KBM-7 (cell line): ENCODE results near the gene WDR86.

Experiments used
- DNase-seq: peaks from one replicate; pipeline ENCODE4 v3.0.0-alpha.2; 2015
- in situ Hi-C: fragments of 300-500 bp; cut with MboI; formaldehyde crosslinking; loops from 2 replicates; pipeline ENCODE4 v1.14.3; 2020; ENCODE audit warnings: low sequenced_read_pairs, low pct_unique_long_range_greater_than_20kb, mixed read lengths

WDR86 gene, protein sequence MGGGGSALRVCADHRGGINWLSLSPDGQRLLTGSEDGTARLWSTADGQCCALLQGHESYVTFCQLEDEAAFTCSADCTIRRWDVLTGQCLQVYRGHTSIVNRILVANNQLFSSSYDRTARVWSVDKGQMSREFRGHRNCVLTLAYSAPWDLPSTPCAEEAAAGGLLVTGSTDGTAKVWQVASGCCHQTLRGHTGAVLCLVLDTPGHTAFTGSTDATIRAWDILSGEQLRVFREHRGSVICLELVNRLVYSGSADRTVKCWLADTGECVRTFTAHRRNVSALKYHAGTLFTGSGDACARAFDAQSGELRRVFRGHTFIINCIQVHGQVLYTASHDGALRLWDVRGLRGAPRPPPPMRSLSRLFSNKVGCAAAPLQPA

DNA sequence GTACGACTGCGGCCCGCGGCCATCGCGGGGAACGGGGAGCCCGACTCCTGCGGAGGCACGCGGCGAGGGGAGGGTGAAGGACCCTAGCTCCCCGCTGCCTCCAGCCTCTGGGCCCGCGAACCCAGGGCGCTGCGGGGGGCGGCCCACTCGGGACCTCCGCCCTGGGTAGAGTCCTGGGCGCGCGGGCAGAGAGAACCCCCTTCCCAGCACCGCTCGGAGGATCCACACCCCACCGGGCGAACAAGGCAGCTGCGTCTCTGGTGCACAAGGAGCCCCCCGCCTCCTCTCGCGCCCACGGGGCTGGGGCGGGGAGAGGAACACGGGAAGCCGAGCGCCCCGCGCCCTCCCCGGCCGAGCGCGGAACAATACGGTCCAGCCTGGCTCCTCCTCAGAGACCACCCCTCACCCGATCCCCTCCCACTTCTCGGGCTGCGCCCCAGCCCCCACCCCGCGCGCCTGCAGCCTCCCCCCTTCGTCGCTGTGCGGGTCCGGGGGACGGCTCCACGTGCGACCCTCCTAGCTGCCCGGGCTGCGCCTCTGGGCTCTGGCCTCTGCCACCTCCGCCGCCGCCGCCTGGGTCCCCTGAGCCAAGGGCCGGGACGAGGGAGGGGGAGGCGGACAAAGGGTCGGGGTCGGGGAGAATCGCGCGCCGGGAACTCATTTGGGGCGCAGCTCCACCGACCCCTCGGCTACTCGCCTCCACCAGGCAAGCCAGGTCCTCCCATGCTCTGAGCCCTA is at the start of gene WDR86:
TSS of gene WDR86 (minus strand) at position 372 of the 738 bp plus-strand sequence. CDS start 449 bp downstream, outside the sequence.
- peak; percentile 48 for DNase-seq

DNA sequence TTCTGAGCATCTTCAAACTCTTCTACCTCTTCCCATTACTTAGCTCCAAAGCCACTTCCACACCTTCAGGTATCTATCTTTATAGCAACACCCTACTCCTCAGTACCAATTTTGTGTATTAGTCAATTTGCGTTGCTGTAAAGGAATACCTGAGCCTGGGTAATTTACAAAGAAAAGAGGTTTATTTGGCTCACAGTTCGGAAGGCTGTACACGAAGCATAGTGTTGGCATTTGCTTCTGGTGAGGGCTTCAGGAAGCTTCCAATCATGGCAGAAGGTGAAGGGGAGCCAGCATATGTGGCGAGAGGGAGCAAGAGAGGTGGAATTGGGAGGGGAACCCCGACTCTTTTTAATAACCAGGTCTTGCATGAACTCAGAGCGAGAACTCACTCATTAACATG is 47.7 kb upstream of the WDR86 start:
- no peak for DNase-seq
- in situ Hi-C loops = no loop called here

More for the DNA sequence above, at the start of gene WDR86:
- in situ Hi-C loops = no loop called here

DNA sequence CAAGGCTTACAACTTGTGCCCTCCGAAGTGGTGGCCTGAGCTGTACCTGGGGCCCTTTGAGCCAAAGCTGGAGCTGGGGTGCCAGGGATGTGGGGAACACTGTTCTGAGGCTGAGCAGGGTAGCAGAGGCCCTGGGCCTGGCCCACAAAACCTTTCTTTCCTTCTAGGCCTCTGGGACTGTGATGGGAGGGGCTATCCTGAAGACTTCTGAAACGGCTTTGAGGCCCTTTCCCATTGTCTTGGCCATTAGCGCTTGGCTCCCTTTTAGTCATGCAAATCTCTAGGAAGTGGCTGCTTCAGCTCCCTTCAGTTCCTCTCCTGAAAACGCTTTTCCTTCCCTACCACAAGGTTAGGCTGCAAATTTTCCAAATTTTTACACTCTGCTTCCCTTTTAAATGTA is 46.9 kb upstream of the WDR86 start:
- in situ Hi-C loops = no loop called here
- DNase-seq = no peak

DNA sequence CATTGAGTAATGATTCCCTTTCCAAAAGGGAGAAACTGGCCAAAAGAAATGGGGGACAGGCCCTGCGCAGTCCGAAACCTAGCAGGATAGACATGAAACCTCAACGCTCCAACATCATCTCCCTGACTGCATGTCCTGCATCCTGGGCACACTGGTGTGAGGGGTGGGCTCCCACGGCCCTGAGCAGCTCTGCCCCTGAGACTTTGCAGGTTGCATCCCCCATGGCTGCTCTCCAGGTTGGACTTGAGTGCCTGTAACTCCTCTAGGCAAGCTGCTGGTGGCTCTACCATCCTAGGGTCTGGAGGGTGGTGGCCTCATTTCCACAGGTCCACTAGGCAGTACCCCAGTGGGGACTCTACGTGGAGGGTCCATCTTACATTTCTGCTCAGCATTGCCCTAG is 46.4 kb upstream of the WDR86 start:
- DNase-seq = no peak
- in situ Hi-C loops = no loop called here

DNA sequence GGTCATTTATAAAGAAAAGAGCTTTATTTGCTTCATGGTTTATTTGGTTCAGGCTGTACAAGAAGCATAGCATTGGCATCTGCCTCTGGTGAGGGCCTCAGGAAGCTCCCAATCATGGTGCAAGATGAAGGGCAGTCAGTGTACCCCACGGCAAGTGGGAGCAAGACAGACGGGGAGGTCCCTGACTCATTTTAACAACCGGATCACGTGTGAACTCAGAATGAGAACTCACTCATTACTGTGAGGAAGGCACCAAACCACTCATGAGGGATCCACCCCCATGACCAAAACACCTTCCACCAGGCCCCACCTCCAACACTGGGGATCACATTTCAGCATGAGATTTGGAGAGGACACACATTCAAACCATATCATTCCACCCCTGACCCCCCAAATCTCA is 45.9 kb upstream of the WDR86 start:
- in situ Hi-C loops = no loop called here
- no peak for DNase-seq

DNA sequence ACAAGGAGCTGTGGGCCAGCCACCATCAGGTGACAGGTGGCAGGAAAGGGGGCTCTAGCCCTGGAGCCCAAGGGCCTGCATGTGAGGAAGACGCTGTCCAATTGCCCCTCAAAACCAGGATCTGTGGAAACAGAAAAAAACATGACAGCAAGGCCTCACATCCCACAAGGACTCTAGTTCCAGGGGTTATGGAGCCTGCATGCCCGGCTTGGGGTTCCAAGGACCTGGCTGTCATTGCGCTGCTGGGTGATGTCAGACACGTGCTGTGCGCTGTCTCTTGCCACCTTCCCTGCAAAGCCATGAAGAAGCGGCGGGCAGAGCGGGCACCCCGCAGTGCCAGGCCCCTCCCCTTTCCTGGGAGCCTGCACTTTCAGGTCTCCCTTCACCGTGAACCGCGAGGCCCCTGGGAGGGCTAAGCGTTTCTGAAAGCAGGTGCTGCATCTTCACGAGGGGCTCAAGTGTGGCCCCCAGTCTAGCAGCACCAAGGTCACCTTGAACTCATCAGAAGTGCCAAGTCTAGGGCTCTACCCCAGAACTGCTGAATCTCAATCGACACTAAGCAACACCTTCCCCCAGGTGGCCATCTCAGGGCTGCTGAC is 45.2 kb upstream of the WDR86 start:
- in situ Hi-C loops = no loop called here
- DNase-seq = no peak

DNA sequence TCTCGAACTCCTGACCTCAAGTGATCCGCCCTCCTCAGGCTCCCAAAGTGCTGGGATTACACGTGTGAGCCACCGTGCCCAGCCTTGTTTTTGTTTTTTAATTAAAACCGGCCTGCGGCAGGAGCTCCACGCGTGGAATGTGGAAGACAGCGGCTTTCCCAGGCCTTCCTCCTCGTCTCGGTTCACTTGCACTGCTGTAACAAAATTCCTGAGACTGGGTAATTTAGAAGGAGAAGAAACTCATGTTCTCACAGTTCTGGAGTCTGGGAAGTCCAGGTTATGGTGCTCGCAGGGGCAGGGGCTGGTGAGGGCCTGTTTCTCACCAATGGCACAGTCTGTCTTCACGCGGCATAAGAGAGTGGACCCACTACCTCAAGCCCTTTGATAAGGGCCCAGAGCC is 44.5 kb upstream of the WDR86 start:
- in situ Hi-C loops = no loop called here
- no peak for DNase-seq

DNA sequence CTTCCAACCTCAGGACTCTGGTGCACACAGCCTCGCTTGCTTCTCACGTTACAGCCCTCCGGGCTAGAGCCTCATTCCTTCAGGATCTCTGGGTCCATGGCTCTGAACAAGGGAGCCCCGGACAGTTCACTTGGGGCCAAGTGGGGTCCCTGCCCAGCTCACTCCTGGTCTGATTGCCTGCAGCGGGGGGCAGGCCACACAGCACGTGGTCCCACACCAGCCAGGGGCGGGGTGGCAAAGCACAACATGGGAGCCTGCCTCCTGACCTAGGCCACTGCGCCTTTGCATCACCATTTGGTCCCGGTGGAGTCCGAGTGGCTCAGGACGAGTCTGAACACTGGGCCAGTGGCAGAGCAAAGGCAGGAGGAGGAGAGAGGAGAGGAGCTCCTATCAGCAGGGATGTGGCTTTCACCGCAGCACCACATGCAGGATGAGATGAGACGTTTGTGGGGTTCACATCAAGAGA is 43.5 kb upstream of the WDR86 start:
- no peak for DNase-seq
- in situ Hi-C loops = no loop called here

DNA sequence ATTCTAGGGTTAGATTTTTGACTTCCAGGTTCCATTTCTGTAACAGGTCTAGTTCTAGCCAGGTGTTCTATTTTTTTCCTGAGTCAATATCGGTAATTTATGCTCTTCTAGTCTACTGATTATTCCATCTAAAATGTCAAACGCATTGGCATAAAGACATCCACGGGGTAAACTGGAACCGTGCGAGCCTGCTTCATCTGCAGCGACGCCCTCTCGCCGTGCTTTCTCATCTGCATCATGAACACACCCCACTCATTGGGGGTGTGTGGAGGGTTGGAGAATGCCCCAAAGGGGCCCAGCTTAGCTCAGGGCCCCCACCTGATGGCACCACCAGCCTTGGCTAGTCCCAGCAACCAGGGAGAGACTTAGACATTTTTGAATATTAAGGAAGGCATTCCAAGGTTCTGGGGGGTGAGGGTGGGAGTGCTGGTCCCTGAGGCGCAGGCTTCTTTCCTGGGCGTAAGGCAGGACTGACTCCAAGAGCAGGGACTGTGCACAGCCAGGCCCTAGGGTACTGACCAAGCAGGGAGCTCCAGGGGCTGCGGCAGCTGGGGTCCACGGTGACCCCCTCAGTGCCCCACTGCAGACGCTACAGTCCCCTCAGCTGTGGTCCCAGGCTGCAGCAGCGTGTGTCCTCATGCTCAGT is 43.0 kb upstream of the WDR86 start:
- in situ Hi-C loops = no loop called here
- DNase-seq = no peak

DNA sequence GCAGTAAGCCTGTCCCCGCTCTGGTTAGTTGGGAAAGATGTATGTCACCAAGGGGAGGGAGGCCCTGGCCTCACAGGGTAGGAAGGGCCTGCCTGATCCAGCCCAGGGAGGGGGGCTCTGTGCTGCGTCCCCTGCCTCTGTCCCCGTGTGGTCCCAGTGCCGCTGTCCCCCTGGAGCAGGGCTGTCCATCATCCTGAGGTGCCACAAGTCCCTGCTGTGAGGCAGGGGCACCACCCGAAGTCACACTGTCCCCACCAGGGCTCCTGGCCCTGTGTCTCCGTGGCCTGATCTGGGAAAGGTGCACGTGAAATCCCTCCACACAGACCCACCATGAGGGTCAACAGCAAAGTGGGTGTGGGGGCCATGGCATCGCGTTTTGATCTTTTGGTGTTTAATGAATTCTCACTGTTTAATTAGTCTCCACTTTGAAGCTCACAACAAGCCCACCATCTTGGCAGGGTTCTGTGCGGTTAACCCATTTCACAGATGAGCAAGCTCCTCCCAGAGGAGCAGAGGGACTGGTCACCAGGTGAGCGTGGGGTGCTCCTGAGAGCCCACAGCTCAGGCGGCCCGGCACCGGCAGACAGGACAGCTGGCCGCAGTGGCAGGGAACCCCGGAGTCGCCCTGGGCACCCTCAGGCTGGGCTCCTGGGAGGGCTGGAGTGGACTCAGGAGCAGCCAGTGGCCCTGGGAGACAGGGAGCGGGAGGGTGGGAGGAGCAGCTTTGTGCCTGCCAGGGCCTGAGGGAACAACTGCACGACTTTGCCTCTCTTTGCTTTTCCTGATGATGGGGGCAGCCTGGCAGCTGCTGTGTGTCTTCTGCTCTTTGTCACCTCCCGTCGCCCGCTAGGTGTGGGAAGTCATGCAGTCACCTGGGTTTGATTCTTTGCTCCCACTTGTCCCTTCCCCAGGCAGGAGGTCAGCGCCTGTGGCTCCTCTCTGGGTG is 42.1 kb upstream of the WDR86 start:
- in situ Hi-C loops = no loop called here

DNA sequence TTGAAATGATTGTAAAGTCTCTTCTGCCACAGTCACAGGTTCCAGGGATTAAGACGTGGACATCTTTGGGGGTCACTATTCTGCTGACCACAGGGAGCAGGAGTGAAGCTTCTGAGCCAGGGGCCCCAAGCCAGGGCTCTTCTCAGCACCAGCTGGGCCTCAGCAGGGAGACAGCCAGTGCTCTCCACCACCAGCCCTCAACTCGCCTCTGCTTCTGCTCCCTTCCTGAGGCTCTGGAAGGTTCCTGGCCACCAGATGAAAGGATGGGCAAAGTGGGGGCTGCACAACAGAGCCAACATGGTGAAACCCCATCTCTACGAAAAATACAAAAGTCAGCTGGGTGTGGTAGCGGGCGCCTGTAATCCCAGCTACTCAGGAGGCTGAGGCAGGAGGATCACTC is 41.3 kb upstream of the WDR86 start:
- in situ Hi-C loops = no loop called here

More for the DNA sequence above, 42.1 kb upstream of the WDR86 start:
- no peak for DNase-seq

DNA sequence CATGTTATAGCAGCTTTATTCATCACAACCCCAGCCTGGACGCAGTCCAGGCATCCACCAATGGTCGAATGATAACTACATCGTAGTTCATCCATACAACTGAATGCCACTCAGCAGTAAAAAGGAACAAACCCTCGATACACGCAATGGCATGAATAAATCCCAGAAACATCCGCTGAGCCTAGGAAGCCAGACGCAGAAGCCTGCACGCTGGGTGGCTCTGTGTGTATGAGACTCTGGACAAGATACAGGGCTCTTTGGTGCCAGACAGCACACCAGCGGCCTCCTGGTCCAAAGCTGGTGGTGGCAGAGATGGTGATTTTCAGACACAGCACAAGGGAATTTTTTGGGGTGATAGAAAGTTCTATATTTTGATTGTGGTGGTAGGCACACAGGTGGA is 40.2 kb upstream of the WDR86 start:
- in situ Hi-C loops = no loop called here
- DNase-seq = no peak

More for the DNA sequence above, 41.3 kb upstream of the WDR86 start:
- no peak for DNase-seq

DNA sequence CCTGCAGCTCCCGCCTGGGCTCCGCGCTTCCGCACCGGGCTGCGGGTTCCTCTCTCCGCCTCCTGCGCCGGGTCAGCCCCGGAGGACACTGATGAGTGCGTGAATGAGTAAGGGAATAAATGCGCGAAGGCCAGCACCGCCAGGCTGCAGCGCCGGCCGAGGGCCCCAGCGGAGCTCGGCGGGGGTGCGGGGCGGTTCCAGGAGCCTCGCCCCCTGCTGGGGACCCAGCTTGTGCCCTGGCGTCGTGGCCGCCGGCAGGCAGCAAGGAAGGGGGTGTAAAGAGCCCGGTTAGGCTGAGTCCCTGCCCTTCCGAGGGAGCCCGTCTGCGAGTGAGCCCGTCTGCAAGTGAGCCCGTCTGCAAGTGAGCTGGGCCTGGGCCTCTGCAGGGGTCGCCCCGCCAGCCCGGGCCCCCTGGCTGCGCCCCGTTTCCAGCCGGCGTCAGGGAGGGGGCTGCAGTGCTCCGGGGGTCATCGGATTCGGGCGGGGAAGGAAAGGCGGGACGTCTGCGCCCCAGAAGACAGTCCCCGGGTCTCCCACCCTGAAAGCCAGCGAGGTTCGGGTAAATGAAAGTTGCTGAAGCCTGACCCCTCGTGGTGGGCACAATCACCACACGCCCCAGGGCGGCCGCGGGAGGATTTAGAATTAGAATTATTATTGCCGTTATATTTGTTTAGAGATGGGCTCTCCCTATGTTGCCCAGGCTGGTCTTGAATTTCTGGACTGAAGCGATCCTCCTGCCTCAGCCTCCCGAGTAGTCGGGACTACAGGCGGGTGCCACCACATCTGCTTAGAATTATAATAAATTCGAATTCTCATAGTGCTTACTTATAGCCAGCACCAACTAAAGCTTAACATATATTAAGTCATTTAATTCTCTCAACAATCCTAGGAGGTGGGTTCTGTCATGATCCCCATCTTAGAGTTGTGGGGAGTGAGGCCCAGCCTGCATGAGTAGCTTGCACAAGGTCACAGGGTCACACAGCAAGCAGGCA is 38.7 kb upstream of the WDR86 start:
- in situ Hi-C loops = no loop called here
- peak; percentile 68 for DNase-seq

DNA sequence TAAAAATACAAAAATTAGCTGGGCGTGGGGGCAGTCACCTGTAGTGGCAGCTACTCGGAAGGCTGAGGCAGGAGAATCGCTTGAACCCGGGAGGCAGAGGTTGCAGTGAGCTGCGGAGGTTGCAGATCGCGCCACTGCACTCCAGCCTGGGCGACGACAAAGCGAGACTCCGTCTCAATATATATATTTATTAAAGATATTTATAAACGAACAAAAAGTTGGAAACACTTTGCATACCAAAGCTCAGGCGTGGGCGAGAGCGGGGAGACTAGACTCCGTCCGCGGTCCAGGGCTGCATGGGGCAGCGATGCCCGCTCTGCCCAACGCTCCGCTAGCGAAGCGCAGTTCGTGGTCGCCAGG is 38.0 kb upstream of the WDR86 start:
- in situ Hi-C loops = no loop called here
- no peak for DNase-seq

DNA sequence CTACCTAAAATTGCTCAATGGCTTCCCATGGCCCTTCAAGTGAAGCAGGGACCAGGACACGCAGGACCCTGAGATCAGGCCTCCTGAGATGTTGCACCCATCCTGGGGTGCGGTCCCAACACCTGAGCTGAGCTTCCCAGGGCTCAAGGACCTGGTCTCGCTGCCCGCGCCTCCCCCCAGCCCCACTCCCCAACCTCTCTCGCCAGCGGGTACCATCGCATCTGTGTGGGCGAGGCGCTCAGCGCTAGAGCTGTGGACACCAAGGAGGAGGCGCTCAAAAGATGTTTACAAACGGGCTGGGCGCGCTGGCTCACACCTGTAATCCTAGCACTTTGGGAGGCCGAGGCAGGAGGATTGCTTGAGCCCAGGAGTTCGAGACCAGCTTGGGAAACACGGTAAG is 37.5 kb upstream of the WDR86 start:
- in situ Hi-C loops = no loop called here
- DNase-seq = no peak

DNA sequence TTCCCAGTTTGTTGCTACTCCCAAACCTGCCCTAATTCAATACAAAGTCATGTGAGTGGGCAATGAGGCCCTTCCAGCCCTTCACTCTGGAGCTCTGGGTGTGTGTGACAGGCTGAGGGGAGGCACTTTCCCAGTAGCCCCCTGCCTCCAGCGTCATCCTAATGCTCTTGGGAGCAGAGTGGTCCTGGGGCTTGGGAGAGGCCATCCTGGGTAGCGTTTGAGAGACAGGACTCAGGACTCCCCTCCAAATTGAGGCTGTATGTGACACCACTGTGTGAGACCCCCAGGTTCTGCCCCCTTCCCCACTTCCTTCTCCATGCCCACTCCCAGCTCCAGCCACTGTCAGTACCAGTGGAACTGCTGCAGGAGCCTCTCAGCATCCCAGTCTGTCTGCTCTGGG is 36.6 kb upstream of the WDR86 start:
- DNase-seq = no peak
- in situ Hi-C loops = no loop called here

DNA sequence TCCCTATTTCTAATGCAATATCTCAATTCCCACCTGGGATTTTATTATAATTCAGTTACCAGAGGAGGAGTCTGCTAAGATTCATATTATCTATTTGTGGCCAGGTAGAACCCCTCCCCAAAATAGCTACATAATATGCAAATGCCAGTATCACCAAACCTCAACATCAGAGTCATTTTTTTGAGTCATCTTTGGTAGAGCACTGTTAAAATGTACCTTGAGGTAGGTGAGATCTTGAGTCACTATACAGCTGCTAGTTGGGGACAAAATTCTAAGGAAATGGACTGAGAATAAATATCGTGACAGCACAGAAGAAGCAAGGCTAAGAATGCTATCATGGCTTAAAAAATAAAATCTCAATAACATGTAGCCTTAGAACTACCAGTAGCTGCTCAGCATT is 34.8 kb upstream of the WDR86 start:
- in situ Hi-C loops = no loop called here
- DNase-seq = no peak
